Spleen (tissue), 11 donors: Measurements from ENCODE around the gene KDM4B. TPM values are rescaled to one million over a fixed set of nuclear protein-coding genes. Genes with fewer than 3 reads are reported as not detected.
A peak's percentile ranks its signal among the peaks of the same experiment; 100 is the strongest.

Experiments used
- DNase-seq: peaks from one replicate; pipeline ENCODE4 v3.0.0-alpha.2; 2020
- H3K27ac ChIP-seq, 8 donors: fragments of 200-600 bp; sonication (generic) in 7 of 8; 1 replicate in 4 of 8; 2 replicates in 4 of 8; pipeline versions ENCODE4 v1.5.0 to v1.8.0; 2016 to 2021; ENCODE audit warnings: inconsistent platforms in 4 of 8, mild to moderate bottlenecking in 4 of 8, moderate library complexity in 1 of 8
- H3K27me3 ChIP-seq, 7 donors: fragments of 200-600 bp; sonication (generic) in 6 of 7; replicated peaks in 1 of 7; 1 replicate in 4 of 7; 2 replicates in 3 of 7; pipeline versions ENCODE4 v1.5.0 to v1.8.0; 2016 to 2021; ENCODE audit warnings: inconsistent platforms in 3 of 7, mild to moderate bottlenecking in 1 of 7
- H3K36me3 ChIP-seq, 6 donors: fragments of 200-600 bp; sonication (generic) in 5 of 6; 1 replicate in 4 of 6; 2 replicates in 2 of 6; pipeline versions ENCODE4 v1.5.0 to v1.8.0; 2016 to 2021; ENCODE audit warnings: inconsistent platforms in 2 of 6
- H3K4me1 ChIP-seq, 6 donors: fragments of 200-600 bp; sonication (generic) in 5 of 6; 1 replicate in 3 of 6; 2 replicates in 3 of 6; pipeline versions ENCODE4 v1.5.0 to v1.8.0; 2016 to 2021; ENCODE audit warnings: inconsistent platforms in 3 of 6
- H3K4me3 ChIP-seq, 8 donors: fragments of 200-600 bp; sonication (generic) in 7 of 8; 1 replicate in 4 of 8; 2 replicates in 4 of 8; pipeline versions ENCODE4 v1.5.0 to v1.8.0; 2016 to 2021; ENCODE audit warnings: inconsistent platforms in 4 of 8, mild to moderate bottlenecking in 4 of 8, moderate library complexity in 2 of 8
- H3K9me3 ChIP-seq, 8 donors: fragments of 200-600 bp; sonication (generic) in 7 of 8; 1 replicate in 4 of 8; 2 replicates in 4 of 8; pipeline versions ENCODE4 v1.5.0 to v1.8.0; 2016 to 2021; ENCODE audit warnings: inconsistent platforms in 4 of 8
- POLR2A ChIP-seq, 3 donors: fragments of 450-650 bp; IDR thresholded peaks; one replicate each; pipeline ENCODE4 v1.5.1; 2017; ENCODE audit warnings: antibody characterized with exemption in 3 of 3, mild to moderate bottlenecking in 1 of 3
- POLR2AphosphoS5 ChIP-seq, 3 donors: sonication (generic); formaldehyde crosslinking; IDR thresholded peaks; one replicate each; pipeline ENCODE4 v1.5.1; 2017; ENCODE audit warnings: antibody characterized with exemption in 3 of 3
- WGBS, 5 donors: extraction: QIAGEN DNeasy Blood & Tissue Kit in 3 of 5; methylation state at CpG; one replicate each; pipeline versions ENCODE4 v1.1.5 to v1.1.7; 2013 to 2018; 5-methylcytosine and 5-hydroxymethylcytosine counted together
- intact Hi-C: fragments of 100-400 bp; cut with DNase I; formaldehyde crosslinking; loops from one replicate; pipeline ENCODE4 v1.15.0; 2023; ENCODE audit warnings: low total_unique reads
- polyA plus RNA-seq, 3 donors: library from polyadenylated mRNA; stranded (reverse); fragments of 200-250 nt; gene quantifications; one replicate each; pipeline ENCODE4 v1.2.1, GENCODE V29; 2013
- total RNA-seq, 7 donors: library from RNA; depleted of rRNA in 3 of 7; stranded (reverse); fragments of >200 nt in 3 of 7; fragmentation: NEBNext Ultra II Directional in 4 of 7; extraction: Animal tissue kit (Norgen Biotek cat#: 25700) in 4 of 7; gene quantifications; one replicate each; pipeline versions ENCODE4 v1.1.0 to v1.2.1, GENCODE V29; 2016 to 2021
- TF ChIP-seq, protein P1 (sequence below), 11 experiments: fragments of 200-600 bp in 7 of 11; fragments of 450-650 bp in 4 of 11; sonication (generic) in 4 of 11; IDR thresholded peaks in 8 of 11; conservative IDR thresholded peaks in 3 of 11; 1 replicate in 7 of 11; 2 replicates in 4 of 11; pipeline versions ENCODE4 v1.4.0 to v1.8.0; 2016 to 2021; ENCODE audit warnings: antibody characterized with exemption in 11 of 11, inconsistent platforms in 4 of 11, mild to moderate bottlenecking in 1 of 11
- donor health status: healthy with polysubstance abuse.
- donor health status: DM: no; HTN: no; CAD: no; lungs with moderate emphysema.
- donor health status: DM: no; HTN: no; CAD: no.
- donor health status: Bipolar disorder and iron deficiency.
- donor health status: healthy.
- donor health status: DM: no; HTN: no; CAD: no.
- donor health status: DM: yes; HTN: yes; CAD: no.

KDM4B gene
- total and polyA plus RNA-seq, 10 donors, result 18.3 to 80.5 (median 52.4) TPM

DNA sequence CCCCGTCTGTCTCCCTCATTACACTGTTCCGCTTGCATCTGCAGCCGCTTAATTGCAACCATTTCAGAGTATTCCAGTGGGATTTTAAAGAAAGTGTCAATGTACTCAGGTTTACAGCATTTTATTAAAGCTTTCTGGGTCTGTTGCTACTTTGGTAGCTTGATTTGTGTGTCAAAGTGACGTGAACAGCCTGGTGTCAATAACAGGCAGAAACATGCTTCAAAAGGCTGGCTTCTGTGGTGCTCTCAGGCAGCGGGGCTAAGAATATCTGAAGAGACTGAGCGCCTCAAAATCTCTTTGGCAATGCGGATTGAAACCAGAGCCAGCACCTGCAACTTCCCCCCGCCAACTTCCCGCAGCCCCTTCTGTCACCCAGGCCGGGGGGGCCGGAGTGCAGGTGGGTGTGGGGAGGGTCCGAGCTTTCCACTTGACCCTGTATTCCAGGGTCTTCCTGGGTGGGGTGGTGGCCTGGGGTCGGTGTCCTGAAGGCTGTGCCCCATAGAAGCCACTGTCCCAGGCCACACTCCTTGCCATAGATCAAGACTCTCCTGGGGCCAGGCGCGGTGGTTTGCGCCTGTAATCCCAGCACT, 81.2 kb downstream of the KDM4B start:
- no peak for DNase-seq
- Histone ChIP-seq H3K27ac (peak overlapping the region in 1 of 8 donors; percentile 63), H3K36me3 (peaks cover 0 to 98% (median 18%) of the 10 kb centered on the region in 6 donors), H3K4me1 (peaks cover 6 to 73% (median 52%) of the 10 kb centered on the region in 6 donors), H3K4me3 (no peak overlapping the region), H3K27me3 (no peaks in the 10 kb centered on the region), H3K9me3 (no peaks in the 10 kb centered on the region)
- 81 to 90% (median 88%) methylated on average over 13 to 16 of the region's 16 CpGs for WGBS, 5 donors
- intact Hi-C loops, result loop anchor here (10.0 kb wide), 1 partner anchor 115 kb away; no protein-coding TSS in a partner anchor
- TF ChIP-seq POLR2A (IDR thresholded peaks at IDR 0.05), result no peak
- TF ChIP-seq, protein P1, sequence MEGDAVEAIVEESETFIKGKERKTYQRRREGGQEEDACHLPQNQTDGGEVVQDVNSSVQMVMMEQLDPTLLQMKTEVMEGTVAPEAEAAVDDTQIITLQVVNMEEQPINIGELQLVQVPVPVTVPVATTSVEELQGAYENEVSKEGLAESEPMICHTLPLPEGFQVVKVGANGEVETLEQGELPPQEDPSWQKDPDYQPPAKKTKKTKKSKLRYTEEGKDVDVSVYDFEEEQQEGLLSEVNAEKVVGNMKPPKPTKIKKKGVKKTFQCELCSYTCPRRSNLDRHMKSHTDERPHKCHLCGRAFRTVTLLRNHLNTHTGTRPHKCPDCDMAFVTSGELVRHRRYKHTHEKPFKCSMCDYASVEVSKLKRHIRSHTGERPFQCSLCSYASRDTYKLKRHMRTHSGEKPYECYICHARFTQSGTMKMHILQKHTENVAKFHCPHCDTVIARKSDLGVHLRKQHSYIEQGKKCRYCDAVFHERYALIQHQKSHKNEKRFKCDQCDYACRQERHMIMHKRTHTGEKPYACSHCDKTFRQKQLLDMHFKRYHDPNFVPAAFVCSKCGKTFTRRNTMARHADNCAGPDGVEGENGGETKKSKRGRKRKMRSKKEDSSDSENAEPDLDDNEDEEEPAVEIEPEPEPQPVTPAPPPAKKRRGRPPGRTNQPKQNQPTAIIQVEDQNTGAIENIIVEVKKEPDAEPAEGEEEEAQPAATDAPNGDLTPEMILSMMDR (IDR thresholded peaks at IDR 0.05 in 8 of 11, conservative IDR thresholded peaks at IDR 0.05 in 3 of 11), result no peak
- no peak for TF ChIP-seq POLR2AphosphoS5 (IDR thresholded peaks at IDR 0.05)

DNA sequence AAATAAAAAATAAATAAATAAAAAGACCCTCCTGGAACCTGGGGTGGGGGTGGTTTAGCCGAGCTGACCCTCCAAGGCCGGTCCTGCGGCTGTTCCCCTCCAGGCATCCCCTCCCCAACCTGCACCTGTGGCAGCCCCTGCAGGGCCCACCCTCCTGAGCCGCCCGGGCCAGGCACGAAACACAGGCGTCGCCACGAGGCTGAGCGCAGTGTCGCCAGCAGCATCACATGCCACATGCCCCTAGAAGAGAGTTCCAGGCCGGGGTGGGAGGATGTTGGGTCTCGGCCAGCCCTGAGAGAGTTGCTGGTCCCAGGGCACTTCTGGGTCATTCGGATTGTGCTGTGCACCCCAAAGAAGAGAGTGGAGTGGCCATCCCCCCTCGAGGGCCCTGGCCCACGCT, 82.0 kb downstream of the KDM4B start:
- Histone ChIP-seq H3K9me3 (no peaks in the 10 kb centered on the region), H3K36me3 (peaks cover 0 to 98% (median 19%) of the 10 kb centered on the region in 6 donors), H3K27me3 (no peaks in the 10 kb centered on the region), H3K4me3 (no peak overlapping the region), H3K4me1 (peaks cover 6 to 73% (median 52%) of the 10 kb centered on the region in 6 donors), H3K27ac (no peak overlapping the region)
- 86 to 94% (median 91%) methylated on average over 12 to 16 of the region's 16 CpGs for WGBS, 5 donors
- no peak for DNase-seq
- intact Hi-C loops, result loop anchor here (10.0 kb wide), 1 partner anchor 114 kb away; no protein-coding TSS in a partner anchor
- TF ChIP-seq POLR2AphosphoS5 (IDR thresholded peaks at IDR 0.05) (no peak), POLR2A (IDR thresholded peaks at IDR 0.05) (no peak)
- TF ChIP-seq, protein P1 (IDR thresholded peaks at IDR 0.05 in 8 of 11, conservative IDR thresholded peaks at IDR 0.05 in 3 of 11), result no peak

DNA sequence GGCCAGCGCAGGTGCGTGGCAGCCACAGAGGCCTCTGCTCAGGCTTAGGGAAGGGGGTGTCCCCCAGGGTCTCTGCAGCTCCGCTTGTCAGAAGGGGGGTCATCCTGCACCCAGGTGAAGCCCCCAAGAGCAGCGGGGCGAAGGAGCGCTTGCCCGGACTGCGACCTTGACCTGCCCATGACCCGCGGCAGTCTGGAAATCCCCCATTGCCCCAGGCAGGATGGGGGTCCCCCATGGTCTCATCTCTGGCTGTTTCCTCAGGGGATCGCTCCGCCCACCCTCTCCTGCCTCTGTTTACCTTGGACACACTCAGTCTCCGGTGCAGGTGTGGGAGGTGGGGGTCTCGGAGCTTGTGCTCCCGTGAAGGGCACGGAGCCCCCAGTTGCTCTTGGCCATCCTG, 82.7 kb downstream of the KDM4B start:
- WGBS, 5 donors, result 85 to 98% (median 89%) methylated on average over 6 to 16 of the region's 16 CpGs
- intact Hi-C loops, result loop anchor here (10.0 kb wide), 1 partner anchor 113 kb away; no protein-coding TSS in a partner anchor
- H3K9me3 ChIP-seq, result no peaks in the 10 kb centered on the region
- DNase-seq, result no peak
- H3K4me1 ChIP-seq, result peaks cover 6 to 73% (median 52%) of the 10 kb centered on the region in 6 donors
- H3K27ac ChIP-seq, result no peak overlapping the region
- TF ChIP-seq POLR2AphosphoS5 (IDR thresholded peaks at IDR 0.05), result peak in 1 of 3 donors; percentile 31
- TF ChIP-seq POLR2A (IDR thresholded peaks at IDR 0.05), result no peak
- TF ChIP-seq, protein P1 (IDR thresholded peaks at IDR 0.05 in 8 of 11, conservative IDR thresholded peaks at IDR 0.05 in 3 of 11), result no peak
- peaks cover 0 to 98% (median 19%) of the 10 kb centered on the region in 6 donors for H3K36me3 ChIP-seq
- no peak overlapping the region for H3K4me3 ChIP-seq
- no peaks in the 10 kb centered on the region for H3K27me3 ChIP-seq

DNA sequence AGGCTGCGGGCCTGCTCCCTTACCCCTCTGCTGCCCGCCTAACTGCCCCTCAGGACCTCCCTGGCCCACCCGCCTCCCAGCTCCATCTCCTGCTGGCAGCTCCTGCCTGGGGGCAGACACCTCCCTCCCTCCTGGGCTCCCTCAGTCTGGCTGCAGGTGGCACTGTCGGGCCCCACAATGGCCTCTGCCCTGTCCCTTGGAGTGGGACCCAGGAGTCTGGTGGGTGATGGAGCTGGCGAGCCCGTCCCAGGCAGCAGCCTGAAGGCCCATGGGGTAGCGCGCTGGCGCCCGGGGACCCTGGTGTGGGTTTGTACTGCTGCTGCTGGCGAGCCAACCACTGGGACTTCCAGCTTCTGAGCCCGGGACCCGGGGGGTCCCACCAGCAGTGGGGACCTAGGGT, 83.6 kb downstream of the KDM4B start:
- H3K36me3 ChIP-seq, result peaks cover 0 to 98% (median 13%) of the 10 kb centered on the region in 6 donors
- no peak for TF ChIP-seq POLR2AphosphoS5 (IDR thresholded peaks at IDR 0.05)
- TF ChIP-seq, protein P1 (IDR thresholded peaks at IDR 0.05 in 8 of 11, conservative IDR thresholded peaks at IDR 0.05 in 3 of 11), result peak in 2 of 11 experiments; percentile 13 to 27
- no peaks in the 10 kb centered on the region for H3K27me3 ChIP-seq
- H3K4me1 ChIP-seq, result peaks cover 6 to 66% (median 50%) of the 10 kb centered on the region in 6 donors
- WGBS, 5 donors, result 94 to 100% (median 97%) methylated on average over 6 to 13 of the region's 13 CpGs
- H3K27ac ChIP-seq, result no peak overlapping the region
- no peak overlapping the region for H3K4me3 ChIP-seq
- intact Hi-C loops, result loop anchor here (10.0 kb wide), 1 partner anchor 112 kb away; no protein-coding TSS in a partner anchor
- H3K9me3 ChIP-seq, result no peaks in the 10 kb centered on the region
- DNase-seq, result no peak
